T-helper 2 cell treated with Interferon-gamma antibody and Interleukin-4, amounts not matched to agents 5 μg/mL and 100 μg/mL, for 36 hours (primary cell): Measurements from ENCODE around the gene ZNF439.
"Not testable (repeated sequence)": the region's sequence is repeated elsewhere in the genome, so short reads cannot be mapped to it uniquely, and the experiment has no call there.

Source experiments
- DNase-seq: peaks from one replicate; pipeline ENCODE4 v3.0.0; 2021; ENCODE audit warnings: low spot score
- H3K27ac Mint-ChIP-seq: one replicate; pipeline ENCODE4 v1.8.0; 2021; ENCODE audit warnings: mild to moderate bottlenecking, mixed read lengths
- H3K27me3 Mint-ChIP-seq: one replicate; pipeline ENCODE4 v1.8.0; 2021; ENCODE audit warnings: low read depth, mixed read lengths
- H3K36me3 Mint-ChIP-seq: one replicate; pipeline ENCODE4 v1.8.0; 2021; ENCODE audit warnings: low read depth, mixed read lengths
- H3K4me1 Mint-ChIP-seq: one replicate; pipeline ENCODE4 v1.8.0; 2021; ENCODE audit warnings: low read depth, mixed read lengths
- H3K4me3 Mint-ChIP-seq: one replicate; pipeline ENCODE4 v1.8.0; 2022; ENCODE audit warnings: mild to moderate bottlenecking, moderate library complexity, mixed read lengths
- H3K9me3 Mint-ChIP-seq: one replicate; pipeline ENCODE4 v1.8.0; 2021; ENCODE audit warnings: mixed read lengths

The ZNF439 gene

GRCh38 chr19:11848594-11849469 is at the start of gene ZNF439:
TSS of gene ZNF439 (plus strand) at chr19:11848726. CDS start at chr19:11848868, 142 bp downstream.
- Mint-ChIP-seq H3K4me1 (peaks cover 12% of the 10 kb centered on the region), H3K27me3 (no peaks in the 10 kb centered on the region), H3K4me3 (peak within 1 kb of the TSS; percentile 89), H3K27ac (peak within 1 kb of the TSS; percentile 84), H3K9me3 (peaks cover 31% of the 10 kb centered on the region), H3K36me3 (peaks cover 30% of the 10 kb centered on the region)
- DNase-seq: peak; percentile 83

- H3K4me1 Mint-ChIP-seq: no peaks in the 10 kb centered on the region
These were observed 42.0 kb upstream of the ZNF439 start for GRCh38 chr19:11806354-11807098.

GRCh38 chr19:11807099-11807380 is 41.5 kb upstream of the ZNF439 start:
- H3K27me3 Mint-ChIP-seq: no peaks in the 10 kb centered on the region
- H3K9me3 Mint-ChIP-seq: peaks cover 64% of the 10 kb centered on the region
- H3K4me3 Mint-ChIP-seq: no peak overlapping the region
- H3K36me3 Mint-ChIP-seq: peaks cover 18% of the 10 kb centered on the region
- no peak for DNase-seq
- H3K4me1 Mint-ChIP-seq: no peaks in the 10 kb centered on the region
- no peak overlapping the region for H3K27ac Mint-ChIP-seq

More at GRCh38 chr19:11806354-11807098, 42.0 kb upstream of the ZNF439 start:
- Mint-ChIP-seq H3K27me3 (no peaks in the 10 kb centered on the region), H3K4me3 (no peak overlapping the region), H3K36me3 (peaks cover 18% of the 10 kb centered on the region), H3K9me3 (peaks cover 64% of the 10 kb centered on the region), H3K27ac (no peak overlapping the region)
- no peak for DNase-seq

- DNase-seq: no peak
- peak overlapping the region; percentile 67 for H3K27ac Mint-ChIP-seq
- H3K4me1 Mint-ChIP-seq: peaks cover 10% of the 10 kb centered on the region
These were observed 34.9 kb upstream of the ZNF439 start for GRCh38 chr19:11813703-11814028.

GRCh38 chr19:11814029-11814699 is 34.4 kb upstream of the ZNF439 start, which contains the start of gene ZNF440:
TSS of gene ZNF440 (plus strand) at chr19:11814273. CDS start at chr19:11814448, 175 bp downstream.
- H3K27me3 Mint-ChIP-seq: no peaks in the 10 kb centered on the region
- DNase-seq: peak; percentile 90
- H3K27ac Mint-ChIP-seq: peak within 1 kb of the TSS; percentile 74
- peak within 1 kb of the TSS; percentile 75 for H3K4me3 Mint-ChIP-seq
- H3K36me3 Mint-ChIP-seq: peaks cover 39% of the 10 kb centered on the region
- H3K9me3 Mint-ChIP-seq: peaks cover 43% of the 10 kb centered on the region
- peaks cover 10% of the 10 kb centered on the region for H3K4me1 Mint-ChIP-seq

More at GRCh38 chr19:11813703-11814028, 34.9 kb upstream of the ZNF439 start:
- Mint-ChIP-seq H3K9me3 (peaks cover 45% of the 10 kb centered on the region), H3K27me3 (no peaks in the 10 kb centered on the region), H3K36me3 (peaks cover 35% of the 10 kb centered on the region), H3K4me3 (peak overlapping the region; percentile 75)

GRCh38 chr19:11814700-11815035 is 33.9 kb upstream of the ZNF439 start:
- H3K9me3 Mint-ChIP-seq: peaks cover 38% of the 10 kb centered on the region
- peaks cover 10% of the 10 kb centered on the region for H3K4me1 Mint-ChIP-seq
- peak overlapping the region; percentile 74 for H3K27ac Mint-ChIP-seq
- H3K27me3 Mint-ChIP-seq: no peaks in the 10 kb centered on the region
- peak overlapping the region; percentile 75 for H3K4me3 Mint-ChIP-seq
- H3K36me3 Mint-ChIP-seq: peaks cover 40% of the 10 kb centered on the region
- no peak for DNase-seq

- H3K4me1 Mint-ChIP-seq: no peaks in the 10 kb centered on the region
- H3K4me3 Mint-ChIP-seq: no peak overlapping the region
- no peak overlapping the region for H3K27ac Mint-ChIP-seq
- no peaks in the 10 kb centered on the region for H3K27me3 Mint-ChIP-seq
- peaks cover 68% of the 10 kb centered on the region for H3K36me3 Mint-ChIP-seq
- peaks cover 57% of the 10 kb centered on the region for H3K9me3 Mint-ChIP-seq
- DNase-seq: no peak
These were observed 26.9 kb upstream of the ZNF439 start for GRCh38 chr19:11821474-11822109.

- Mint-ChIP-seq H3K36me3 (peaks cover 78% of the 10 kb centered on the region), H3K9me3 (peaks cover 80% of the 10 kb centered on the region)
These were observed 19.3 kb upstream of the ZNF439 start for GRCh38 chr19:11828957-11829876.

GRCh38 chr19:11832253-11832912 is 16.1 kb upstream of the ZNF439 start:
- H3K36me3 Mint-ChIP-seq: peaks cover 60% of the 10 kb centered on the region
- DNase-seq: no peak
- no peak overlapping the region for H3K4me3 Mint-ChIP-seq
- no peak overlapping the region for H3K27ac Mint-ChIP-seq
- no peaks in the 10 kb centered on the region for H3K4me1 Mint-ChIP-seq
- H3K27me3 Mint-ChIP-seq: no peaks in the 10 kb centered on the region
- H3K9me3 Mint-ChIP-seq: peaks cover 79% of the 10 kb centered on the region

More at GRCh38 chr19:11828957-11829876, 19.3 kb upstream of the ZNF439 start:
- H3K27me3 Mint-ChIP-seq, H3K27ac Mint-ChIP-seq, H3K4me1 Mint-ChIP-seq, DNase-seq, H3K4me3 Mint-ChIP-seq: not testable (repeated sequence)

GRCh38 chr19:11833541-11833940 is 15.0 kb upstream of the ZNF439 start:
- no peaks in the 10 kb centered on the region for H3K4me1 Mint-ChIP-seq
- no peak overlapping the region for H3K27ac Mint-ChIP-seq
- no peak for DNase-seq
- H3K9me3 Mint-ChIP-seq: peaks cover 71% of the 10 kb centered on the region
- peaks cover 50% of the 10 kb centered on the region for H3K36me3 Mint-ChIP-seq
- H3K4me3 Mint-ChIP-seq: no peak overlapping the region
- no peaks in the 10 kb centered on the region for H3K27me3 Mint-ChIP-seq

GRCh38 chr19:11835626-11836066 is 12.9 kb upstream of the ZNF439 start:
- not testable (repeated sequence) for H3K4me3 Mint-ChIP-seq, H3K4me1 Mint-ChIP-seq, DNase-seq, H3K27me3 Mint-ChIP-seq, H3K27ac Mint-ChIP-seq
- H3K36me3 Mint-ChIP-seq: peaks cover 30% of the 10 kb centered on the region
- H3K9me3 Mint-ChIP-seq: peaks cover 65% of the 10 kb centered on the region

GRCh38 chr19:11843722-11844121 is 4.8 kb upstream of the ZNF439 start:
- Mint-ChIP-seq H3K4me1 (peaks cover 6% of the 10 kb centered on the region), H3K27ac (no peak overlapping the region), H3K9me3 (peaks cover 39% of the 10 kb centered on the region), H3K4me3 (no peak overlapping the region), H3K27me3 (no peaks in the 10 kb centered on the region), H3K36me3 (peaks cover 5% of the 10 kb centered on the region)
- DNase-seq: no peak
